AG04450 (cell line): ENCODE measurements around the gene CAMK2B. TPM values are rescaled to one million over a fixed set of nuclear protein-coding genes. Genes with fewer than 3 reads are reported as not detected.

Experiments
- CTCF ChIA-PET: fragments of 300-600, 350-600 bp; formaldehyde crosslinking; extraction: SDS; loops from one replicate; lab custom pipeline; 2022; ENCODE audit warnings: antibody characterized with exemption, inconsistent platforms; lab: Charles Lee
- POLR2A ChIA-PET: fragments of 350-600 bp; formaldehyde crosslinking; extraction: SDS; loops from one replicate; lab custom pipeline; 2021; ENCODE audit warnings: antibody characterized with exemption, inconsistent platforms; lab: Yijun Ruan, JAX
- DNase-seq: peaks from one replicate; pipeline ENCODE4 v3.0.0-alpha.2; 2011; ENCODE audit warnings: low read depth, low spot score
- H3K27ac ChIP-seq: one replicate; pipeline ENCODE4 v1.5.1; 2012; ENCODE audit warnings: low read depth, low read length, control low read depth
- H3K27me3 ChIP-seq: one replicate; pipeline ENCODE4 v1.6.0; 2012; ENCODE audit warnings: low read length; ENCODE audit not compliant: control insufficient read depth, insufficient read depth
- H3K4me3 ChIP-seq: 2 replicates; pipeline ENCODE4 v1.5.1; 2011; ENCODE audit warnings: mild to moderate bottlenecking, low read depth, low read length, control low read depth
- H3K9me3 ChIP-seq: 2 replicates; pipeline ENCODE4 v1.5.1; 2012; ENCODE audit warnings: low read length; ENCODE audit not compliant: control insufficient read depth, insufficient read depth
- CTCF ChIP-seq: IDR thresholded peaks from 2 replicates; pipeline ENCODE4 v1.5.1; 2011; ENCODE audit warnings: low read depth, low read length, control low read depth, inconsistent platforms
- polyA plus RNA-seq: library from polyadenylated mRNA; depleted of rRNA; stranded (reverse); fragments of >200 nt; gene quantifications from 2 replicates; pipeline ENCODE4 v1.2.3, GENCODE V29; 2011

The CAMK2B gene
- polyA plus RNA-seq, 1 experiment, result not detected

- no peak for TF ChIP-seq CTCF
- CTCF ChIA-PET, result no interaction called here
- H3K4me3 ChIP-seq, result no peak overlapping the region
- peaks cover 12% of the 10 kb centered on the region for H3K27me3 ChIP-seq
- POLR2A ChIA-PET, result no interaction called here
- peaks cover 3% of the 10 kb centered on the region; the same call in 1 of the 2 replicates for H3K9me3 ChIP-seq
- H3K27ac ChIP-seq, result no peak overlapping the region
- DNase-seq, result no peak
Observed at GRCh38 chr7:44281811-44282600, 43.4 kb downstream of the CAMK2B start.

GRCh38 chr7:44280993-44281721, 44.2 kb downstream of the CAMK2B start:
- Histone ChIP-seq H3K27ac (no peak overlapping the region), H3K4me3 (no peak overlapping the region), H3K9me3 (peaks cover 3% of the 10 kb centered on the region; the same call in 1 of the 2 replicates), H3K27me3 (peaks cover 15% of the 10 kb centered on the region)
- POLR2A ChIA-PET, result no interaction called here
- DNase-seq, result no peak
- CTCF ChIA-PET, result no interaction called here
- TF ChIP-seq CTCF, result no peak

GRCh38 chr7:44280636-44280992, 44.8 kb downstream of the CAMK2B start:
- TF ChIP-seq CTCF, result no peak
- CTCF ChIA-PET, result no interaction called here
- POLR2A ChIA-PET, result no interaction called here

GRCh38 chr7:44279731-44280505, 45.5 kb downstream of the CAMK2B start:
- H3K27me3 ChIP-seq, result peaks cover 25% of the 10 kb centered on the region
- H3K4me3 ChIP-seq, result no peak overlapping the region
- TF ChIP-seq CTCF, result no peak
- ChIA-PET CTCF (no interaction called here), POLR2A (no interaction called here)
- peaks cover 3% of the 10 kb centered on the region; the same call in 1 of the 2 replicates for H3K9me3 ChIP-seq
- DNase-seq, result no peak
- no peak overlapping the region for H3K27ac ChIP-seq

More at GRCh38 chr7:44280636-44280992, 44.8 kb downstream of the CAMK2B start:
- Histone ChIP-seq H3K27ac (no peak overlapping the region), H3K27me3 (peaks cover 21% of the 10 kb centered on the region), H3K9me3 (peaks cover 3% of the 10 kb centered on the region; the same call in 1 of the 2 replicates), H3K4me3 (no peak overlapping the region)
- no peak for DNase-seq
